SH-SY5Y (cell line): Measurements from ENCODE around the gene TNFRSF11A.

Experiments used
- GATA2 ChIP-seq: IDR thresholded peaks from 2 replicates; pipeline ENCODE4 v1.6.1; 2011; ENCODE audit warnings: mild to moderate bottlenecking, low read depth, low read length
- GATA3 ChIP-seq: IDR thresholded peaks from 2 replicates; pipeline ENCODE4 v1.6.1; 2011; ENCODE audit warnings: low read depth, mild to moderate bottlenecking, low read length, moderate library complexity

DNA sequence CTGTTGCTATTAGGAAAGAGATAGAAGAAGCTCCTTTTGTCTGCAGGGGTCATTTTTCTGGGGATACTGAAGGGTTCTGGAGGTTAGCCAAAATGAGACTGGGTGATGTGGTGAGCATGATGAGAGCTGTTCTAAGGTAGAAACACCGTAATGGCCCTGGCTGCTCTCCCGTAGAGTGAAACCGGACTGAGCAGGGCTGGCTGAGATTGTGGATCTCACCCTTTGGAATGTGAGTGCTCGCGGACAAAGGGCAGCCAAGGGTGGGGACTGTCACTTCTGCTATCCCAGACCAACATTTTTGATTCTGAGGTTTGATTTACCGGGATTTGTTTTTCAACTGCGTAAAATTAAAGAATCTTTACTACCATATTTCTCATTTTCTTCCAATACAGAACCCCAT lies 36.2 kb downstream of the TNFRSF11A start:
- TF ChIP-seq GATA3 (no peak), GATA2 (no peak)
